Measurements from ENCODE around the gene TMSB4X.
"Not testable (repeated sequence)": the region's sequence is repeated elsewhere in the genome, so short reads cannot be mapped to it uniquely, and the experiment has no call there.

The TMSB4X gene

DNA sequence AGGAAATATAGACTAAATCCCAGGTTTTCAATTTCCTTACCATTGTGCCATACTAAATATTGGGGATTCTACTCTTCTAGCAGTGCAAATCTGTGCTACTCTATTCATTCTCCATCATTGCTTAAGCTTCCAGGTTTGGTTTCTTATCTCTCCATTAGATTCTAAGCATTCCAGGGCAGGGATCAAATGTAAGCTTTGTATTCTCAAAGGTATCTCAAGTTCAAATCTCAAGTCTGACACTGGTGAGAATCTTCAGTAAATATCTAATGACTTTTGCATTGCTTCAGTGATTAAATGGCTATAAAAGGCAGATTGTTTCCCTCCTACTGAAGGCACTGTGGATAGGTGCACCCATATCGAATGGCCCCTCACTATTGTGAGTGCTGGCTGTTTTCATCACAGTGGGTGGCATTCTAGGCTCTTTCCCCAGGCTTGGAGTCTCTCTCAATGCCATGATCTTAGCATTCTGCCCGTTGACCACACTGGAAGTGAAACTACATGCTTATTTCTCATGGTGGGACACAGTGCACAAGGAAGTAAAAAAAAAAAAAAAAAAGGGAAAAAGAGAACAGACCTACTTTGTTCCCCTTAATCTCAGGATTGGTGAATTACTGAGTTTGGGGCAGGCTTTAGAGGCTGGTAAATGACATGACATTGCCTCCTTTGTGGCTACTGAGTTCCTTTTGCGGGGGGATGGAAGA, 40.8 kb downstream of the TMSB4X start:
- no peak overlapping the region for H3K4me3 ChIP-seq (ENCODE audit: low read depth, low read length)
- DNase-seq (ENCODE audit: low read depth) = peak; percentile 23
- TF ChIP-seq, protein P1, sequence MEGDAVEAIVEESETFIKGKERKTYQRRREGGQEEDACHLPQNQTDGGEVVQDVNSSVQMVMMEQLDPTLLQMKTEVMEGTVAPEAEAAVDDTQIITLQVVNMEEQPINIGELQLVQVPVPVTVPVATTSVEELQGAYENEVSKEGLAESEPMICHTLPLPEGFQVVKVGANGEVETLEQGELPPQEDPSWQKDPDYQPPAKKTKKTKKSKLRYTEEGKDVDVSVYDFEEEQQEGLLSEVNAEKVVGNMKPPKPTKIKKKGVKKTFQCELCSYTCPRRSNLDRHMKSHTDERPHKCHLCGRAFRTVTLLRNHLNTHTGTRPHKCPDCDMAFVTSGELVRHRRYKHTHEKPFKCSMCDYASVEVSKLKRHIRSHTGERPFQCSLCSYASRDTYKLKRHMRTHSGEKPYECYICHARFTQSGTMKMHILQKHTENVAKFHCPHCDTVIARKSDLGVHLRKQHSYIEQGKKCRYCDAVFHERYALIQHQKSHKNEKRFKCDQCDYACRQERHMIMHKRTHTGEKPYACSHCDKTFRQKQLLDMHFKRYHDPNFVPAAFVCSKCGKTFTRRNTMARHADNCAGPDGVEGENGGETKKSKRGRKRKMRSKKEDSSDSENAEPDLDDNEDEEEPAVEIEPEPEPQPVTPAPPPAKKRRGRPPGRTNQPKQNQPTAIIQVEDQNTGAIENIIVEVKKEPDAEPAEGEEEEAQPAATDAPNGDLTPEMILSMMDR (conservative IDR thresholded peaks at IDR 0.05; ENCODE audit: low read depth, low read length) = no peak

DNA sequence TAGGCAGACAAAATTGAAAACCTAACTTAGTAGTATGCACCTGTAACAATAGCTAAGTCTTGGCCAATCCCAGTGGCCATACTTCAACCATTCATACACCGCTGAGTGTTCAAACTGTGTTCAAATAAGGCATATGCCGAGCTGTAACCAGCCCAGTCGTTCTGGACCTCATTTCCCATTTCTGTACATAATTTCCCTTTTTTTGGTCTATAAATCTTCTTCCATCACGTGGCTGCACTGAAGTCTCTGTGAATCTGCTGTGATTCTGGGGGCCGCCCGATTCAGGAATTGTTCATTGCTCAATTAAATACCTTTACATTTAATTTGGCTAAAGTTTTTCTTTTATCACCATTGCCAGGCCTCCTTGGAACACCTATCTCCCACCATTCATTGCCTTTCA, 41.8 kb downstream of the TMSB4X start:
- H3K4me3 ChIP-seq (ENCODE audit: low read depth, low read length); DNase-seq (ENCODE audit: low read depth): not testable (repeated sequence)

DNA sequence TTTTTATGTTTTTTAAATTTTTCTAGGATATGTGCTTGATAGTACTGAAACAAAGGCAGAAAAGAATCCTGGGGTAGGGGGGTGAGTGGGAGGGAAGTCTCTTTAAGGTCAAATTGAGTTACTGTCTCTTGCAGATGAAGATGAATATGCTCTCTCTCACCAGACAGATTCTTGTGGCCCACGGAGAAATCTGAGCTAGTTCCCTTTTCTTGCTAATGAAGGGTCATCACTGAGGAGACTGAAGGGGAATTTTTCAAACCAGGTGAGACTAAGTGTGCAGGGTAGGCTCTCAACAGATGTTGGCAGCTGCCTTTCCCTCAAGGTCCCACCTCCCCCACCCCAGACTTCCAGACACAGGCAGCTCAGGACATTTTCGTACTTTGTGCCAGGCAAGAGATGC, 48.0 kb downstream of the TMSB4X start:
- TF ChIP-seq, protein P1 (conservative IDR thresholded peaks at IDR 0.05; ENCODE audit: low read depth, low read length) = no peak
- H3K4me3 ChIP-seq (ENCODE audit: low read depth, low read length) = no peak overlapping the region
- peak; percentile 23 for DNase-seq (ENCODE audit: low read depth)

DNA sequence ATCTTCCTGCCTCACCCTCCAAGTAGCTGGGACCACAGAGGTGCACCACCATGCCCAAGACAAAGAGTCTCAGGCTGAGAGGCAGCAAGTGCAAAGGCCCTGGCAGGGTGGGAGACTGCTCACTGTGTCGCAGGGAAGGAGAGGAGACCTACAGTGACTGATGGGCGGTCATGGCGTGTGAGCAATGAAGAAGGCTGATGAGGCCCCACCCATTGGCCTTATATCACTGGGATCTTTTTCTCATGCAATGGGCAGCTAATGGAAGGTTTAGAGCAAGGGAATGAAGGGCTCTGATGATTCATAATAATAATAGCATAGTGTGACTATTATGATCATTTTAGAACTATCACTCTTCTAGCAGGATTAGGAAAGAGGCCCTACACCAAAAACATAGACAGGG, 48.7 kb downstream of the TMSB4X start:
- H3K4me3 ChIP-seq (ENCODE audit: low read depth, low read length) = no peak overlapping the region
- no peak for DNase-seq (ENCODE audit: low read depth)
- TF ChIP-seq, protein P1 (conservative IDR thresholded peaks at IDR 0.05; ENCODE audit: low read depth, low read length) = no peak

DNA sequence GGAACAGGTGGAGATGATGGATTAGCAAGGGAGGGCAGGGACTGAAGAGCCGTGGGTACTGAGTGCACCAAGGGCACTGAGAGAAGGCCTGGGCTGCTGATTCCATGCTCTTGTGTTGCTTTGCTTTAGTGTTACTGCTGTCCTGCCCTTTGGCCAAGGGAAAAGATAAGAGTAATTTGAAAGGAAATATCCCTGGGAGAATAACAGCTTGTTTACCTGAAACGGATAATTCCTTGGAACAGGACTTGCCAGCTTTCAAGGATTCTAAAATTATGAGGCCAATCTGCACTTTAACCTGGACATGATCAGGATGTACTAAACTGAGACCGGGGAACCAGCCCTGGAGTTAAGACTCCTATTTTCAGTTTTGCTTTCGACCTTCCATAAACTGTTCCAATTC, 49.1 kb downstream of the TMSB4X start:
- no peak overlapping the region for H3K4me3 ChIP-seq (ENCODE audit: low read depth, low read length)
- no peak for DNase-seq (ENCODE audit: low read depth)
- TF ChIP-seq, protein P1 (conservative IDR thresholded peaks at IDR 0.05; ENCODE audit: low read depth, low read length) = no peak

DNA sequence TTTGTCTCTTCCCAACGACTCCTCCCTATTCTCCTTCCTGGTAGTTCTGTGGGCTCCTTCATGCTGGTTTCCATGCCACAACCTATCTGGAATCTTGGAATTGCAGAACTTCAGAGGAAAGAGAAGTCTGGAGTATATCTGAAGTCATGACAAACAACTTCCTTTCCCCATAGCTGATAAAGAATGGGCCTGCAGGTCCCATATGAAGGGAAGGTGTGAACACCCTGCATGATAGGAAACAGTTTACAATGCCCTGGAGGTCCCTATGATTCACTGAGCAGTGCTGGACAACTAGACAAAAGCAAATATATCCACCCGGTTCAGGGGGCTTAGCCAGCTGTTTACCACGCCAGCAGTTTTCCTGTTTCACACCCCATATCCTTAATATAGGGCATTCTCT, 50.1 kb downstream of the TMSB4X start:
- TF ChIP-seq, protein P1 (conservative IDR thresholded peaks at IDR 0.05; ENCODE audit: low read depth, low read length) = no peak
- DNase-seq (ENCODE audit: low read depth) = no peak
- H3K4me3 ChIP-seq (ENCODE audit: low read depth, low read length) = no peak overlapping the region

Data from choroid plexus epithelial cell (primary cell).